Measurements from ENCODE around the gene HS1BP3.

HS1BP3 gene, protein sequence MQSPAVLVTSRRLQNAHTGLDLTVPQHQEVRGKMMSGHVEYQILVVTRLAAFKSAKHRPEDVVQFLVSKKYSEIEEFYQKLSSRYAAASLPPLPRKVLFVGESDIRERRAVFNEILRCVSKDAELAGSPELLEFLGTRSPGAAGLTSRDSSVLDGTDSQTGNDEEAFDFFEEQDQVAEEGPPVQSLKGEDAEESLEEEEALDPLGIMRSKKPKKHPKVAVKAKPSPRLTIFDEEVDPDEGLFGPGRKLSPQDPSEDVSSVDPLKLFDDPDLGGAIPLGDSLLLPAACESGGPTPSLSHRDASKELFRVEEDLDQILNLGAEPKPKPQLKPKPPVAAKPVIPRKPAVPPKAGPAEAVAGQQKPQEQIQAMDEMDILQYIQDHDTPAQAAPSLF

DNA sequence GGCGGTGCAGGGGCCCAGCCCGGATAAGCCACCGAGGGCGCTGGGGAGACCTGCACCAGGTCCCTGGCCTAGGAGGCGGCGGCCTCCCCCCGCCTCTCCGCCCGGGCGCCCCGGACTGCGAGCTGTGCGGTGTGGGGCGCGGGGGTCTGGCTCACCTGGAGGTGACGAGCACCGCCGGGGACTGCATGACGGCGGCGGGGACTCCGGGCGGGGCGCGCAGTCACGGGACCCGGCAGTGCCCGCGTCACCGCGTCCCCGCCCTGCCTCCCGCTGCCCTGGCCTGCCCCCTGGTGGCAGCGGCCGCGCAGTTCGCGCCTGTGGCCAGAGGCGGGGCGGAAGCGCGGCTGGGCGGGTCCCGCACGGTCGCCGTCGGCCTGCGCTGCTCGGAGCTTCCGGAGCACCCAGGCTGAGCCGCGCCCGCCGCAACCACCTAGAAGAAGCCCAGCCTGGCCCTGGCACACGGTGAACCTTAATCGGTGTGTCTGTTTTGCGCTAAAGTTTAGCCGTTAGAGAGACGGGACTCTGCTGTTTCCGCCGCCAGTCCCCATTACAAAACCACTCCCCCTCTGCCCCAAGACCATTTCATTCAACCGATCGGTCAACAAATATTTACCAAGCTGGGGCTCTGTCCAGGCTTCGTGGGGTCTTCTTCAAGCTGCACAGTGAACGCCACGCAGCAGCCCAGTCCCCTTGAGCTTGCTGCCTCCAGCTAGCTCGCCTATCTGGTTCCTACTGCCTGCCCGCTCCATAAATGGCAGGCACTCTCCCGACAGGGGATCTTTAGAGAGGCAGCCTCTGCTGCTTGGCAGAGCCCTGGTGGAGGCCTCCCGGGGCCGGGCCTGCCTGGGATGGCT lies at the start of gene HS1BP3:
Gene HS1BP3, minus strand, starts transcription at position 222 of the 854 bp plus-strand sequence. Its CDS starts 35 bp downstream, at position 187.
- peak; percentile 87 for DNase-seq

DNA sequence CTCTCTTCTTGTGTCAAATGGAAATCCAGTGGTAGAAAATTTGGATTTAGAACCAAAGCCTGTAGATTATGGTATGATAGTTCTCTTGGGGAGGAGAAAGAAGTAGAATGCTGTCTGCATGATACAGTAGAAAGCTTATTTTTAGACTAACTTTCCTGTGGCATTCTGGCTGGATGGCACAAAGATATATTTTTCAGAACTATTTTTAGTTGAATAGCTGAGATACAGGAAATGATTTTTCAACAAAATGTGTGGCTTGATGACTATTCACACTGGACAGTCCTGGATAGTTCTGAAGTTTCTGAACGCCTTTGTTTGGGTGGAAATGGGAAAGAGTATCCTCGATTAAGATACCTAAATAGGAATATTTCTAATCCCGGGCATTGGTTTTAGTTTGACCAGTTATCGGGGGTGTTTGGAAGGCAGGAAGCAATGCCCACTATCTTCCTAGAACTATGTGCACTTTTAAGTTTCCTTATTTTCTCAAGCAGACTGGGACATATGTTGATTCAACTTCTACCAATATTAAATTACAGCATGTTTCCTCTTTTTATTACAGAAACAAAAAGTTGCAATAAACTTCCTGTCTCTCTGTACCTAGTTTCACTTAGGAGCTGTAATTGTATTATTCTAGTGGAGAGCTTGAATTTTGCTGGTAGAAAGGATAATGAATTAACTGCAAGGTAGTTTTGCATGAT lies 48.2 kb upstream of the HS1BP3 start:
- no peak for DNase-seq

DNA sequence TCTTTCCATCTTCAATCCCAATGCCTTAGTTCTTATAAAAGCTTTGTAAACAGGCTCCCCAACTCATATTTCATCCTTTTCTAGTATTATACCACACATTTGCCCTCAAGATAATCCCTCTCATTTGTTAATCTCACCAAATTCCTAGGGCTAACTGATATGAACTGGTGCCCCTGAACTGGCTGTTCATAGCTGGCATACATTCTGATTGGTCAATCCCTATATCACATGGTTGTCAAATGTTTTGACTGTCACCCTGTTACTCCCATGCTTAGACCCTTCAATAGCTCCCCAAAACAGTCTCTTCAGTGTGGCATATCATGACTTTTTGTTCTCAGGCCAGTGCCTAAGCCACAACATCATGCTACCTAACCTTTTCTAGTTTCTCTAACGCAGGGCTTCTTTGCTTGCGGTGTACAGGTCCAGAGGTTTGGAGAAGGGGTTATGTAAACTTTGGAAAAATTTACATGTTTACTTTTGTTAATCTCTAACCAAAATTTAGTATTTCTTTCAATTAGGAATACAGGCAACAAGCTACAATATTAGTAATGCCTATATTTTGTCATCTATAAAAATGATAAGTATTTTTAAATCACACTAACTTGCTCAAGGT lies 46.5 kb upstream of the HS1BP3 start:
- no peak for DNase-seq

DNA sequence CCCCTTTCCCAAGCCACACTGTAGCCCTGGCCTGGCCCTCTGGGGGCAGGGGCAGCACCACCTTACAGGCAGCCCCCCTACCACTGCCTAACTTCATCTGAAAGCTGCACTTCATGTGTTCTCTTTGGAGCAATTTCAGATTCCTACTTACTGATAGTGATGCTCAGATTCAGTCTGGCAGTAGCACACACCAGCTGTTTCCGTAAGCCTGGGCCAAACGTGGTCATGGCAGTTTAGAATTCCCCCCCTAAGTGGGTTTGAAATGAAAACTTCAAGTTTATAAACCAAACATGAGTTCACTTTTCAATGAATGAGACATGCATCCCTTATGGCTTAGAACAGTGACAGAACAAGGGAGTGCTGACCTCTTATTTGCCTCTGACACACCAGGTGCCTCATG lies 45.5 kb upstream of the HS1BP3 start:
- DNase-seq: no peak

DNA sequence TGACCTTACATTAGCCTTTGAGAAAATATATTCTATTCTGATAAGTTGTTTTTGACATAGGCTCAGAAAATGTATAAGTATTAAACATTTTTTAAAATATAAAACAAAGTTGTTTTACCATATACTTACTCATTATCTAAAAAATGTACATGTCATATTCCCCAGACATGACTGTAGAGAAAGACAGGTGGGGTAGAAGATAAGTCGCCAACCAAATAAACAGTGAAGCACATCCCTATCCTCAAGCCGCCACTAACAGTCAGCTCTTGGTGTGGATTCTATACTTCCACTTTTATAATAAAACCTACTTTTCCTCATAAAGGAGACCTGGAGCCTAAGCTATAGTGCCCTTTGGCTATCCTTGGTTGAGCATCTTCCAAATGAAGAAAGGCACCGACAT lies 42.4 kb upstream of the HS1BP3 start:
- DNase-seq: no peak

DNA sequence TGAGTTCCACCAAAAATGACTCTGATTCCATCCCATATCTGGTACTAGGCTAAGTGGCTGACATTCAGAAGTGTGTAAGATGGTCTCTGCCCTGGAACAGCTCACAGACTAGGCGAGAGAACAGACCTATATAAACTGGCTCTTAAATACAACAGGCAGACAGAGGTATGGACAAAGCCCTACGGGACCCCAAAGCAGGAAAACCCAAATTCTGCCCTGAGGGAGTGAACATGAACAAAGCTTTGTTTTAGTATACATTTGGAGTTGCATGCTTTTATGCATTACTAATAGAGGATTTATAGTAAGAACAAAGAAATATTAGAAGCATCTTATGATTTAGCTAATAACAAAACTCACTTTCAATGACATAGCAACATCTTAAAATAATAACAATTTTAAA lies 41.2 kb upstream of the HS1BP3 start:
- no peak for DNase-seq

DNA sequence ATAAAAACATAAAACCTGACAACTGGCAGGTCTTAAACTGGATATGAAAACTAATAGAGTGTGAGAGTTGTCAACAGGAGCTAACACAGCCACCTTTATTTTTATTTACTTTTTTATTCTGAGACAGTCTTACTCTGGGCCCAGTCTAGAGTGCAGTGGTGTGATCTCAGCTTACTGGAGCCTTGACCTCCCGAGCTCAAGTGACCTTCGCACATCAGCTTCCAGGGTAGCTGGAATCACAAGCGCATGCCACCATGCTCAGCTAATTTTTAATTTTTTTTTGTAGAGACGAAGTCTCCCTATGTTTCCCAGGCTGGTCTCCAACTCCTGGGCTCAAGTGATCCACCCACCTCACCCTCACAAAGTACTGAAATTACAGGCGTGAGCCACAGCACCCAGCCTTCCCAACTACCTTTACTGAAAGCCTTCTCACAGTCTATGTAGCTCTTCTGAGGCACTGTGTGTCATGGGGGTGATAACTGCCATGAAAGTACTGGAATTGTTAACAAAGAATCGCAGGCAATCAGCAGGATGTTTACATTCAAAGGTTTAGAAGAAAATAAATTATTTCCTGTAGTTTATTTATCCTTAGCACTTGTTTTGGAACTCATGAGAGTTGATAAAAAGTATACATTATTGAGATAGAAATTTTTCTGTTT lies 40.3 kb upstream of the HS1BP3 start:
- DNase-seq: no peak

DNA sequence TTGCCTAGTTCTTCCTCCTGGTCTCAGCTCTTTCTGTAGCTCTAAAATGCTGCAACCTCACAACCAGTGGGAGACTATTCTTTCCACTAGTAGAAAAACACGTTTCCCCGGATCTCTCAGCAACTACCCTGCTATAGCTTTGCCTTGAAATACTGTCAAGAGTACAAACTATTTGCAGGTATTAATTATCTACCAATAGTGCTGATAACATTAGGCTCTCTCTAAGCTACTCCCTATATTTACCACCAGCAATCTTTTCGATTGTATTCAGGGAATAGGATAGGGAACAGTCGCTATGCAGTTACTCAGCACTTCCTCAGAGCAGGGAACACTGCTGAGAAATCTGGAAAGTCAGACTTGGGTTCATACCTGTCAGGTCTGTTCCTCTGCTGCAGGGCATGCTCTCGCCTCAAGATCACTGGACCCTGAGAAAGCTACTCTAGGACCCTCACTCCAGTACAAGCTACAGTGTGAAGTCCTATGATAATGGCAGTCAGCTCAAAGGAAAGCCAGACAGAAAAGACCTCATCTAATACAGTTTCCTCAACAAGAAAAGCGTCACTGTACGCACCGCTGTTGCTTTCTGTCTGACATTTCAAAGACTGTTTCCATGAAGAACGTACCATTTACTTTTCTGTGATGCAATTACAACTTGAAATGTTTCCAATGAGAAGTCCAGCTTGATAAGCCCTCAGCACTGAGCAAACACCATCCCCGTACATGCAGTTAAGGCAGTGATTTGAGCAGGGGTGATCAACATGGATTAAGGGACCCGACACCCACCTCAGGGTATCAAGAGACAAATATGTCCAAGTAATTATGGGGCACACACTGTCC lies 38.7 kb upstream of the HS1BP3 start:
- DNase-seq: no peak

DNA sequence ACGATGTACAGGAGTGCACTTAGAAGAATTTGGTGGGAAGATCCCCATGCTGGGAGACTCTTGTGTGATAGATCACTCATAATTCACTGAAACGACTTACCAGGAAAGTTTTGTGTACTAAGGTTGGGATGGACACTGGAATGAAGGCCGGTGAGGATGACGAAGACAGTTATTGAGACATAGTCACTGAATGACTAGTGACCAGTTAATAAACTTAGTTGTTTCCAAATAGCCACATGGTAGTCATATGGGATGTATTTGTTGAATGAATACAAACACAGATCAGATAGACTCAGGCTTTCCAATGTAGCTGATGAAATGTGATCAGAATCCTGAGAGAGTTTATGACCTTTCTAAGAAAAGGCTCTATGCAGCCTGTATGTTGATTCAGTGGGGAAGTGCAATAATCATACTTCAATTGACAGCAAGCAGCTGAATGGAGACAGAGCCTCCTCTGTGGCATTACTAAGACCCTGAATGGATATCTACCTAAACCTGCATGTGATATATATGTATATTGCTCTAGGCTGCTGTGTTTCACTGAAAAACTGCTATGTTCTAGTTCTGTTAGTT lies 36.4 kb upstream of the HS1BP3 start:
- DNase-seq: no peak

DNA sequence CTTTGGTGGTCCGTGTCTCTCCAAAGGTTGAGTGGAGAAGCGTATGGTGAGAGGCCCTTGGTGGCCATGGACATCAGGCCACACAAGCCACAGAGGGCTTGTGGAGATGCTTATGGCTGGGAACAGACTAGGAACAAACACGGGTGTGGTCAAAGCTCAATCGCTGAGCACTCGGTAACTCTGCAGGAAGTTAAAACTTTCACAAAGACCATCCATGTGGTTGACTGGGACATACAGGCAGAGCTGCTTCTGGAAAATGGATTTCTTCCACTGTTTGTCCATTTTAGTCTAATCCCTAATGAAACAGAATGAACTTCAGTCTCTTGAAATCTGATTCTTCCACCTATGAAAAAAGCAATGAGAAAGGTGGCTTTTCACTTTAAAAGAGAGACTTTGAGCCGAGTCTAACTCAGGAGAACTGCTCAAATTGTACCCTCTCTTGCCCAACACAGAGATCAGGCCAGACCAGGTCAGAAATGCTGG lies 33.7 kb upstream of the HS1BP3 start:
- DNase-seq: no peak

DNA sequence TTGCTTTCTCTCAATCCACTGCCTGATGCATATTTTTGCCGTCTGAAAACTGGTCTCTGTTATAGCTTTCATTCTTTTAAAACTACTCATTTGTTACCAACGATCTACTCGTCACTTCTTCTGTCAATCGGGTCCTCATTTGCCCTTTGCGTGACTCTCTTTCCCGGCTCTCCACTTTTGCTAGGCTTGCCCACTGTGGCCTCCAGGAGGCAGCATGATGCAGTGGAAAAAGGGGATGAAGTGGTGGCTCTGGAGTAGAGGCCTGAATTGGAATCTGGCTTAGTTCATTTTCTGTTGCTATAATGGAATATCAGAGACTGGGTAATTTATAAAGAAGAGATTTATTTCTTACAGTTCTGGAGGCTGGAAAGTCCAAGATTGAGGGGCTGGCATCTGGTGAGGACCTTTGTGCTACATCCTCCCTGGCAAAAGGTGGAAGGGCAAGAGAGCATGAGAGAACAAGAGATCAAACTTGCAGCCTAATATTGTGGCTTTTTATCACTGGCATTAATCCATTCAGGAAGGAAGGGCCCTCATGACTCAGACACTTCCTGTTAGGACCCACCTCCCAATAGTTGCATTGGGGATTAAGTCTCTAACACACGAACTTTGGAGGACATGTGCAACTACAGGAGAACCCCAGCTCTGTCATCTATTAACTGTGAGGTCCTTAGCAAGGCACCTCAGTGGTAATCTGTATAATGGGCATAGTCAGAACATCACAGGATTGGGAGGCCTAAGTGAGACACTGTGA lies 31.4 kb upstream of the HS1BP3 start:
- no peak for DNase-seq

DNA sequence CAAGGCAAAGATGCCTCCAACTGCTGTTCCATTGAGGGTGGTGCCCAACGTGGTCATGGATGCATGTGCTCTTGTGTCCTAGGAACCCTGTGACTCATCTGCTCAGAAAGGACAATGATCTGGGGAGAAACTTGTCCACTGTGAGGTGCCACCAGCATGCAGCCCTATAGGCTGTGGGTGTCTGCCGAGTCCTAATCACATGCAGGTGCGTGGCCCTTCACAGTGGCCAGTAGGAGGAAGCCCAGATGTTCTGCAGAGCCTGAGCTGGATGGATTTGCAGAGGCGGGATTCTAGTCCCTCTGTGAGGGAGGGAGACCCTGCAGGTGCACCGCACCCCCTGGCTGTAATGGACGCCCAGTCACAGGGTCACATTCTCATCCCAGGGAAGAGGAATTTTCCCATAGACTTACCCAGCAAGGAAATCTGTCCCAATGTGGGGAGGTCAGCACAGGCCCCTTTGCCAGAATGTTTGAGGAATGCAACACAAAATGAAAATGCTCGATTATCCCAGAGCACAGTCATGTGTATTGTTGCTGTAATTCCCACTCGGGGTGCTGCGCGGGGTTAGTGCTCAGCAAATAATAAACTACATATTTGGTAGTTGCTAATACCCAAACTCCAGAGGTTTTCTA lies 30.0 kb upstream of the HS1BP3 start:
- no peak for DNase-seq

DNA sequence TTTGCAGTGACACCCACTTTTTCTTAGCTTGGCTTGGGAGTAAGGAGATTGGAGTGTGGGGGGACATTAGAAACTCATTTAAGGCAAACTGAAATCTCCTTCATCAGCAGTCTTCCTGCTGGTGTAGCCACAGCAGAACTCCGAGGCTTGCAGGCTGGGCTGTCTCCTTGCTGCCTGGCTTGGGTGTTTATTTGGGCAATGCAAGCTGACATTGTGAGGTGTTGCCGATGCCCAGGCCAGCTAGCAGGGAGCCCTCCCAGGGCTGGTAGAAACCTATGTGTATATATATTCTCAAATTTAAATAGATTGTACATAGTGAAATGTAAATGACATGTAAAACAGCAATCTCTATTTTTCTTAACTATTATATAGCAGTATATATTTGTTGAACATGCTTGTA lies 27.9 kb upstream of the HS1BP3 start:
- DNase-seq: no peak

DNA sequence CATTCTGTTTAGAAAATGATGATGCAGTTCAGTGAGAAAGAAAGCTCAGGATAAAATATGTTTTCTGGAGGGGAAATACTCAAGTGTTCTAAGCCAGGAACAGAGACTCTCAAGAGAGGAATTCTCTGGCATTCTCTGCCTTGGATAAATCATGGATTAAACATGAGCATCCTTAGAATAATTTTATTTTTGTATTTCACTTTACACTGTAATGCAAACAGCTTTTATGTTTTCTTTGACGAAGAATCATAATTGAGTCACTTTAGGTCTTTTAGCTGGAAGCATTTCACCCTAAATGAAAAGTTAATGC lies 27.1 kb upstream of the HS1BP3 start:
- DNase-seq: no peak

DNA sequence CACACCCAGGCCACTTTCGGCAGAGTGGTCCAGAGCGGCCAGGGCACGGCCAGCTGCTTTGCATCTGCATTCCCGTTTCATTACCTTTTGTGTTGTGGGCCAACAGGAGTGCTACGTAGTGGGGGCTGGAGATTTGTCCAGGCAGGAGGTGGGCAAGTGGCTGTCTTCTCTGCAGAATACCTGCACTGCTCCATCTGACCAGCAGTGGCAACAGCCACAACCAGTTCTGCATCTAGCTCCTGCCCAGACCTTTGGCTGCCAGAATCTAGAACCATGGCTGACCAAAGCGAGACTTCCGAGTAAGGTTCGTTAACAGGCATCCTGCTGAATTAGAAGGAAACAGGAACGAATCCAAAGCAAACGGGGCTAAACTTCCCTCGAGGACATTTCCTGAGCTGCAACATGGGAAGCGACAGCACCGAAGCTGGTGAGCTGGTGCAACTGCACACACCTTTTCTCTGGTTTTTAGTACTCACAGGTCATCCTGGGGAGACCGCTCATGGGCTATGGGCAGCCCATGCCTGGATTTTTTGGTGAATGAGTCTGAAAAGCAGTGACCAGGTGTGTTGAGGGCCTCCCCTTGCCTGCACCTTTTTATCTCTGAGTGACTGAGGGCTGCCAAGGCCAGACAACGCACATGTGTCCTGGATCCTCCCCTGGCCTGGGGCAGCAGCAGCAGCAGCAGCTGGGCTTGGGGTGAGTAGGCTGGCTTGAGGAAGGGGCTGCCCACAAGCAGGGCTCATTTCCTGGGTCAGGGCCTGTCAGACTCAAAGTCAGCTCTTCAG lies 26.6 kb upstream of the HS1BP3 start:
- DNase-seq: no peak

DNA sequence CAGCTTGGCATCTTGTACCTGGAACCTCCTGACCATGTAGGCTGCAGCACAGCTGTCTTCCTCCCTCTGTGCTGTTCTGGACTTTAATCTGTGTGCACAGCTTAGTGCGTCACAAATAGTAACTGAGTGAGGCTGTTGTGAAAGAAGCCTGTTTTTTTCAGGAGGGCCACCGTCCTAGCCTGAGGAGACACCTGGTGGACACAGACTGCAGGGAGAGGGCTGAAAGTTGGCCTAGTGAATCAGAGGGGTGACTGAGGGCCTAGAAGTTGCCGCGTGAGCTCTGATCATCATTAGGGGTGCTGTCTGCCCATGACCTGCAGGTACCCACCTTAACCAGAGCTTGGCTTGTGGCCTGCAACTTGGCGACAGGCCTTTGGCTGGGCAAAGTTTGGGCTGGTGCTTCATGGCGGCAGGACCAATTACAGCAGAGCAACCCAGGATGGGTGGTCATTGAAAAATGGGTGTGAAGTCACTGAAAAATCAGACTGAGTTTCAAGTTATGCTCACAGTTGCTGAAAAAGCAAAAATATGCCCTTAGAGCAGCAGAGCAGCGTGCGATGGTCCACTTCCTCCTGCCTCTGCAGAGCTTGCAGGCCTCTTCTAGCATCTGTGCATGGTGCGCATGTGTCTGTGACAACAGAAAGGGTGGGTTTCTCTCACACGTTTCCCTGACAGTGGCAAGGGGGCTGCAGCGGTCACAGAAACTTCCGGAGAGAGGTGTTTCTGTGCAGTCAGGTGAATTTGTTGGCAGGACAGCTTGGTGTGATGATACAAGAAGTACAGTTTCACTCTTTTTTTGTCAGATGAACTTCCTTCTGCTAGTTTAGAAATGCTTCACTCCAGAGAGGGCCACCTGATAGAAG lies 25.7 kb upstream of the HS1BP3 start:
- DNase-seq: no peak

DNA sequence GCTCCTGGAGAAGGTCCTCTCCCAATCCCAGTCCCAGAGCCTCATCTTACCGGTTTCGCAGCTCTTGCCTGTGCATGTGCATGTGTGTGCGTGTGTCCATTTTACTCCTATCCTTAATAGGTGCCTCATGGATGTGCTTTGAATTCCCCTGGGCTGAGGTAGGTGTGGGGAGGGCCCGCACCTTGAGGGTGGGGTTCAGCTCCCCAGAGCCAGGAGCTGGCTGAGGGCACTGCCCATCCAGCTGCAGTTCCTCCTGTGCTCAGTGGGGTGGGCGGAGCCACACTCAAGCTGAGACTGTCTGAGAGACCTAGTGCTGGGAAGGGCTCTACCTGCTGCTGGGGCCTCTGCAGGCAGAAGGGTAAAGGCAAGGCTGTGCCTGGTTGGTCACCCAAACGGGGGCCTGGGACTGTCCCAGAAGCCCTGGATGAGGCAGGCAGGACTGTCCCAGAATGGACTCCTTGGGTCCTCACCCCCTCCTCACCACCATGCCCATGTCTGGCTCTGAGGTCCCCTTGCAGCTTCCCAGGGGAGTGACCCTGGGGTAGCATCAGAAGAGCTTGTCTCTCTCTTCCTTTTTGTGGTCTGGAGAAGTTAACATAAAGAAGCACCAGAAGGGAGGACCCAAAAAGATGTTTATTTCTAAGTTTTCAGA lies 24.9 kb upstream of the HS1BP3 start:
- DNase-seq: peak; percentile 41

All from activated CD4-positive, alpha-beta T cell treated with anti-CD3 and anti-CD28 coated beads for 48 hours (primary cell).